GM12891 (cell line): ENCODE measurements around the gene LRP5. TPM values are rescaled to one million over a fixed set of nuclear protein-coding genes. Genes with fewer than 3 reads are reported as not detected.

Experiments
- DNase-seq: peaks from one replicate; pipeline ENCODE4 v3.0.0; 2011; ENCODE audit warnings: low spot score; ENCODE audit not compliant: insufficient read length
- FAIRE-seq: peaks from 2 replicates; lab custom pipeline; 2011; peaks lifted over from hg19 to GRCh38; lab: Jason Lieb, UNC
- PAX5 ChIP-seq: IDR thresholded peaks from 2 replicates; pipeline ENCODE4 v1.6.1; 2011; ENCODE audit warnings: low read length, moderate library complexity, mild to moderate bottlenecking; ENCODE audit not compliant: insufficient read depth, severe bottlenecking
- POLR2A ChIP-seq: IDR thresholded peaks from 2 replicates; pipeline ENCODE4 v1.6.1; 2011; ENCODE audit warnings: low read depth, low read length, control low read depth
- POLR2AphosphoS5 ChIP-seq: IDR thresholded peaks from 2 replicates; pipeline ENCODE4 v1.6.1; 2011; ENCODE audit warnings: low read depth, low read length, control low read depth
- POU2F2 ChIP-seq: IDR thresholded peaks from 2 replicates; pipeline ENCODE4 v1.6.1; 2011; ENCODE audit warnings: low read depth, mild to moderate bottlenecking, control low read depth, low read length, moderate library complexity
- SPI1 ChIP-seq: IDR thresholded peaks from 2 replicates; pipeline ENCODE4 v1.6.1; 2011; ENCODE audit warnings: low read depth, low read length, control low read depth
- TAF1 ChIP-seq: IDR thresholded peaks from 2 replicates; pipeline ENCODE4 v1.6.1; 2011; ENCODE audit warnings: low read depth, low read length, control low read depth
- polyA plus RNA-seq: library from polyadenylated mRNA; unstranded; fragments of >200 nt; gene quantifications from one replicate; pipeline ENCODE4 v1.2.1, GENCODE V29; 2012; ENCODE audit warnings: low read depth, missing spikeins, inconsistent platforms; ENCODE audit not compliant: missing spikeins

The LRP5 gene
- 5.2 TPM for polyA plus RNA-seq

GRCh38 chr11:68312117-68312779, at the start of gene LRP5:
LRP5 (plus strand) TSS chr11:68312591; CDS start chr11:68312715, 124 bp downstream.
- FAIRE-seq (peak; percentile 47), DNase-seq (peak; percentile 75)
- no peak for TF ChIP-seq PAX5
- no peak for TF ChIP-seq POLR2AphosphoS5
- TF ChIP-seq POLR2A: no peak
- TF ChIP-seq TAF1: no peak
- TF ChIP-seq SPI1: no peak
- TF ChIP-seq POU2F2: no peak

GRCh38 chr11:68263444-68264035, 48.9 kb upstream of the LRP5 start:
- FAIRE-seq: no peak
- no peak for DNase-seq

GRCh38 chr11:68264244-68264643, 48.1 kb upstream of the LRP5 start:
- FAIRE-seq (no peak), DNase-seq (no peak)
- TF ChIP-seq POLR2AphosphoS5 (no peak), SPI1 (no peak), PAX5 (no peak), POU2F2 (no peak), TAF1 (no peak), POLR2A (no peak)

More at GRCh38 chr11:68263444-68264035, 48.9 kb upstream of the LRP5 start:
- TF ChIP-seq POLR2A (no peak), PAX5 (no peak), POU2F2 (no peak), POLR2AphosphoS5 (no peak)

GRCh38 chr11:68264741-68265540, 47.5 kb upstream of the LRP5 start:
- no peak for TF ChIP-seq POLR2AphosphoS5
- TF ChIP-seq PAX5: no peak
- TF ChIP-seq TAF1: no peak
- no peak for TF ChIP-seq POU2F2
- no peak for TF ChIP-seq SPI1
- no peak for TF ChIP-seq POLR2A
- FAIRE-seq (no peak), DNase-seq (no peak)

- TF ChIP-seq SPI1 (peak; percentile 96), POLR2A (no peak), POU2F2 (peak; percentile 36; the same call in 1 of the 2 replicates)
- DNase-seq (peak; percentile 73), FAIRE-seq (peak; percentile 79)
Observed at GRCh38 chr11:68266121-68266891, 46.1 kb upstream of the LRP5 start.

- FAIRE-seq (peak; percentile 13), DNase-seq (no peak)
- TF ChIP-seq POU2F2: no peak
- TF ChIP-seq POLR2AphosphoS5: no peak
- TF ChIP-seq TAF1: no peak
- TF ChIP-seq SPI1: no peak
- no peak for TF ChIP-seq PAX5
- TF ChIP-seq POLR2A: no peak
Observed at GRCh38 chr11:68266936-68267880, 45.2 kb upstream of the LRP5 start.

GRCh38 chr11:68267881-68268240, 44.5 kb upstream of the LRP5 start:
- no peak for DNase-seq
- no peak for TF ChIP-seq SPI1
- TF ChIP-seq POLR2AphosphoS5: no peak
- no peak for TF ChIP-seq POLR2A
- no peak for TF ChIP-seq POU2F2
- TF ChIP-seq TAF1: no peak
- TF ChIP-seq PAX5: no peak
- FAIRE-seq: no peak

GRCh38 chr11:68269414-68270081, 42.8 kb upstream of the LRP5 start:
- DNase-seq (no peak), FAIRE-seq (no peak)
- TF ChIP-seq POLR2AphosphoS5 (no peak), PAX5 (no peak), POU2F2 (no peak), POLR2A (0 out of 2 replicates have a peak, but pooled peaks have one; percentile 16)
